OCI-LY1 (cell line): ENCODE measurements around the gene RCBTB1.

ENCODE experiments used
- CTCF ChIP-seq: fragments of 200-600 bp; sonication (generic), shearing (Covaris generic); IDR thresholded peaks from 2 replicates; pipeline ENCODE4 v1.5.1; 2017; ENCODE audit warnings: mild to moderate bottlenecking, antibody characterized with exemption, low read length, moderate library complexity, mixed read lengths
- EZH2 ChIP-seq: fragments of 200-600 bp; sonication (generic), shearing (Covaris generic); IDR thresholded peaks from 2 replicates; pipeline ENCODE4 v1.8.0; 2017; ENCODE audit warnings: borderline replicate concordance, mixed run types, mild to moderate bottlenecking, antibody characterized with exemption, low read length, moderate library complexity, mixed read lengths

- TF ChIP-seq EZH2 (no peak), CTCF (no peak)
These were observed 22.4 kb upstream of the RCBTB1 start for GRCh38 chr13:49607761-49608160.
